HepG2 (cell line): ENCODE data around the gene CFAP92. TPM values are rescaled to one million over a fixed set of nuclear protein-coding genes. Genes with fewer than 3 reads are reported as not detected.

Experiments used
- ATAC-seq: fragments of 200-7000 bp; cut with Tn5 transposase; 3 replicates; pipeline ENCODE4 v1.9.1; 2020; ENCODE audit warnings: mild to moderate bottlenecking, moderate library complexity
- BruUV-seq: library from RNA; stranded (reverse); fragments of 400-500 nt; replicated peaks from 2 replicates; lab custom pipeline; 2021; lab: Mats Ljungman, UMichigan
- CTCF ChIA-PET: fragments of 300-600 bp; formaldehyde crosslinking; extraction: SDS; loops from one replicate; lab custom pipeline; 2021; ENCODE audit warnings: low total read pairs, inconsistent platforms, low intra/inter-chr PET ratio; lab: Yijun Ruan, JAX
- POLR2A ChIA-PET: fragments of 350-600 bp; sonication (Branson Sonifier 250); formaldehyde crosslinking; loops from one replicate; lab custom pipeline; 2020; ENCODE audit warnings: antibody characterized with exemption, inconsistent platforms; lab: Yijun Ruan, JAX
- DNase-seq: peaks from one replicate; pipeline ENCODE4 v3.0.0-alpha.2; 2015; ENCODE audit warnings: low spot score
- FAIRE-seq: peaks from 3 replicates; lab custom pipeline; 2011; peaks lifted over from hg19 to GRCh38; lab: Jason Lieb, UNC
- H2AFZ ChIP-seq: one replicate; pipeline ENCODE4 v1.6.1; 2011; ENCODE audit warnings: low read length, inconsistent platforms
- H3K27ac ChIP-seq: fragments of 300-600 bp; 3 replicates; pipeline ENCODE4 v1.8.0; 2011; ENCODE audit warnings: mixed run types, mild to moderate bottlenecking, mixed read lengths, low read length, inconsistent platforms; ENCODE audit not compliant: insufficient read depth; ENCODE audit errors: extremely low read length
- H3K27me3 ChIP-seq, 2 experiments: fragments of 200-600 bp in 1 of 2; 2 replicates in 1 of 2; 3 replicates in 1 of 2; pipeline versions ENCODE4 v1.6.0 to v1.8.0; 2011; ENCODE audit warnings: low read length in 2 of 2, mild to moderate bottlenecking in 2 of 2, moderate library complexity in 2 of 2, inconsistent platforms in 1 of 2; ENCODE audit not compliant: insufficient read depth in 2 of 2, control insufficient read depth in 1 of 2
- H3K36me3 ChIP-seq, 2 experiments: fragments of 200-600 bp in 1 of 2; replicated peaks in 1 of 2; 2 replicates in 1 of 2; 3 replicates in 1 of 2; pipeline versions ENCODE4 v1.5.1 to v1.8.0; 2011; ENCODE audit warnings: low read length in 2 of 2, inconsistent platforms in 1 of 2; ENCODE audit not compliant: insufficient read depth in 2 of 2, control insufficient read depth in 1 of 2
- H3K4me1 ChIP-seq: 2 replicates; pipeline ENCODE4 v1.5.1; 2012; ENCODE audit warnings: low read length, inconsistent platforms; ENCODE audit not compliant: insufficient read depth
- H3K4me2 ChIP-seq: 2 replicates; pipeline ENCODE4 v1.6.0; 2011; ENCODE audit warnings: low read depth, low read length, inconsistent platforms
- H3K4me3 ChIP-seq, 3 experiments: fragments of 200-600 bp in 1 of 3; sonication (generic), shearing (Covaris generic) in 1 of 3; replicated peaks in 1 of 3; 2 replicates each; pipeline ENCODE4 v1.5.1; 2011 to 2016; ENCODE audit warnings: low read length in 3 of 3, inconsistent platforms in 2 of 3, low read depth in 2 of 3, mild to moderate bottlenecking in 2 of 3, control low read depth in 1 of 3, mixed read lengths in 1 of 3; ENCODE audit not compliant: insufficient read depth in 1 of 3
- H3K79me2 ChIP-seq: one replicate; pipeline ENCODE4 v1.6.1; 2011; ENCODE audit warnings: low read length, inconsistent platforms; ENCODE audit not compliant: insufficient read depth
- H3K9ac ChIP-seq: 2 replicates; pipeline ENCODE4 v1.6.0; 2011; ENCODE audit warnings: mild to moderate bottlenecking, low read depth, low read length, inconsistent platforms; ENCODE audit not compliant: insufficient read depth
- H3K9me3 ChIP-seq: 2 replicates; pipeline ENCODE4 v1.5.1; 2012; ENCODE audit warnings: mild to moderate bottlenecking, low read length
- H4K20me1 ChIP-seq: 2 replicates; pipeline ENCODE4 v1.6.0; 2011; ENCODE audit warnings: inconsistent platforms, mild to moderate bottlenecking, low read length, moderate library complexity; ENCODE audit not compliant: insufficient read depth
- CCDC6 ChIP-seq: sonication (generic); formaldehyde crosslinking; IDR thresholded peaks from 2 replicates; pipeline ENCODE4 v1.8.1; 2022; ENCODE audit warnings: mild to moderate bottlenecking, missing genetic modification reagents, moderate library complexity
- TRAFD1 ChIP-seq: sonication (generic); formaldehyde crosslinking; IDR thresholded peaks from 2 replicates; pipeline ENCODE4 v1.5.1; 2020; ENCODE audit warnings: missing genetic modification reagents, mild to moderate bottlenecking, borderline replicate concordance
- ZBTB34 ChIP-seq: sonication (generic); formaldehyde crosslinking; IDR thresholded peaks from 2 replicates; pipeline ENCODE4 v1.8.0; 2022; ENCODE audit warnings: mild to moderate bottlenecking, missing genetic modification reagents
- ZNF816 ChIP-seq: sonication (generic); formaldehyde crosslinking; IDR thresholded peaks from 2 replicates; pipeline ENCODE4 v1.8.0; 2022; ENCODE audit warnings: missing genetic modification reagents, mild to moderate bottlenecking, borderline replicate concordance
- WGBS: methylation state at CpG from one replicate; pipeline ENCODE4 v1.1.6; 2017; ENCODE audit warnings: low lambda C conversion rate; 5-methylcytosine and 5-hydroxymethylcytosine counted together
- in situ Hi-C: cut with HindIII; loops from 2 replicates; pipeline ENCODE4 v1.10.0; 2017; ENCODE audit warnings: low pct_unique_long_range_greater_than_20kb; ENCODE audit not compliant: extremely low pct_ligation_motif_present
- intact Hi-C: fragments of 100-400 bp; cut with micrococcal nuclease; formaldehyde crosslinking; loops from one replicate; pipeline ENCODE4 v1.10.0; 2022; ENCODE audit not compliant: unreplicated experiment
- polyA plus RNA-seq, 8 experiments: library from polyadenylated mRNA; depleted of rRNA in 3 of 8; stranded (reverse) in 7 of 8; unstranded in 1 of 8; fragments of >200 nt; fragmentation: Illumina TruSeq in 4 of 8; extraction: Trizol in 4 of 8; gene quantifications; 2 replicates each; pipeline versions ENCODE4 v1.2.1 to v1.2.3, GENCODE V29; 2011 to 2016; ENCODE audit warnings: low read depth in 4 of 8, missing spikeins in 1 of 8, mixed read lengths in 1 of 8; ENCODE audit not compliant: insufficient read depth in 1 of 8
- total RNA-seq, 5 experiments: library from RNA; depleted of rRNA; stranded (reverse); fragments of >200 nt; fragmentation: Illumina TruSeq; extraction: Trizol; gene quantifications; 2 replicates each; pipeline ENCODE4 v1.2.3, GENCODE V29; 2016; ENCODE audit warnings: low read depth in 1 of 5

The CFAP92 gene
- total and polyA plus RNA-seq, 2 of the 13 experiments (the other 11 are each of a cell fraction or from before 2014, with no cell fraction given), result 0.18 to 0.46 TPM

- H3K9ac ChIP-seq, result no peak overlapping the region
- in situ Hi-C loops (no loop called here), intact Hi-C loops (no loop called here)
- H2AFZ ChIP-seq, result no peak overlapping the region
- ATAC-seq (no peak), DNase-seq (no peak), FAIRE-seq (no peak)
- no TSS peak for BruUV-seq
- no peak overlapping the region for H3K4me3 ChIP-seq
- H3K79me2 ChIP-seq, result no peaks in the 10 kb centered on the region
- H3K9me3 ChIP-seq, result no peaks in the 10 kb centered on the region
- no peak overlapping the region for H3K4me2 ChIP-seq
- no CpG with 5 or more reads among the region's 6 CpGs for WGBS
- ChIA-PET POLR2A (no interaction called here), CTCF (no interaction called here)
- H3K27ac ChIP-seq, result no peak overlapping the region
- H3K4me1 ChIP-seq, result no peaks in the 10 kb centered on the region
- TF ChIP-seq TRAFD1, result no peak
- no peak for TF ChIP-seq ZNF816 (CRISPR knock-in tag)
- TF ChIP-seq CCDC6 (CRISPR knock-in tag), result no peak
- no peak for TF ChIP-seq ZBTB34 (CRISPR knock-in tag)
- no peaks in the 10 kb centered on the region for H4K20me1 ChIP-seq
- H3K27me3 ChIP-seq, result no peaks in the 10 kb centered on the region
- peaks cover 38 to 78% of the 10 kb centered on the region in 2 experiments for H3K36me3 ChIP-seq
Observed at GRCh38 chr3:128908951-128909350, 84.9 kb downstream of the CFAP92 start.
